Neural cell (in vitro differentiated cells): ENCODE measurements around the gene SDK1. TPM values are rescaled to one million over a fixed set of nuclear protein-coding genes. Genes with fewer than 3 reads are reported as not detected.

Source experiments
- H2AFZ ChIP-seq: fragments of 200-600, 300-800 bp; sonication (generic), shearing (Covaris generic); 2 replicates; pipeline ENCODE4 v1.6.0; 2014; ENCODE audit warnings: low read depth, mild to moderate bottlenecking, antibody characterized with exemption, low read length, moderate library complexity
- H3F3A ChIP-seq: fragments of 200-600 bp; shearing (Covaris generic); 2 replicates; pipeline ENCODE4 v1.6.1; 2016; ENCODE audit warnings: mild to moderate bottlenecking, moderate library complexity, mixed read lengths, antibody characterized with exemption, low read length; ENCODE audit not compliant: insufficient read depth, poor library complexity, severe bottlenecking
- H3K27ac ChIP-seq: fragments of 200-600, 300-800 bp; sonication (generic), shearing (Covaris generic); 2 replicates; pipeline ENCODE4 v1.5.1; 2014; ENCODE audit warnings: mild to moderate bottlenecking, low read length, moderate library complexity
- H3K27me3 ChIP-seq: fragments of 300-800, 200-600 bp; sonication (generic), shearing (Covaris generic); 2 replicates; pipeline ENCODE4 v1.6.0; 2014; ENCODE audit warnings: mild to moderate bottlenecking, low read depth, low read length, moderate library complexity; ENCODE audit not compliant: insufficient read depth
- H3K36me3 ChIP-seq: fragments of 300-800, 200-600 bp; sonication (generic), shearing (Covaris generic); 2 replicates; pipeline ENCODE4 v1.5.1; 2014; ENCODE audit warnings: mild to moderate bottlenecking, antibody characterized with exemption, low read length, moderate library complexity; ENCODE audit not compliant: insufficient read depth
- H3K4me2 ChIP-seq: fragments of 300-800, 200-600 bp; sonication (generic), shearing (Covaris generic); 2 replicates; pipeline ENCODE4 v1.6.0; 2014; ENCODE audit warnings: mild to moderate bottlenecking, low read length
- H3K4me3 ChIP-seq: fragments of 300-800, 200-600 bp; sonication (generic), shearing (Covaris generic); 2 replicates; pipeline ENCODE4 v1.5.1; 2014; ENCODE audit warnings: mild to moderate bottlenecking, low read length, moderate library complexity
- H3K79me2 ChIP-seq: fragments of 200-600 bp; shearing (Covaris generic); replicated peaks from 2 replicates; pipeline ENCODE4 v1.6.0; 2014; ENCODE audit warnings: mild to moderate bottlenecking, low read length, moderate library complexity; ENCODE audit not compliant: insufficient read depth
- H3K9ac ChIP-seq: fragments of 300-800, 200-600 bp; sonication (generic), shearing (Covaris generic); 2 replicates; pipeline ENCODE4 v1.6.1; 2016; ENCODE audit warnings: mild to moderate bottlenecking, low read length, mixed read lengths
- H3K9me2 ChIP-seq: fragments of 200-600 bp; shearing (Covaris generic); 2 replicates; pipeline ENCODE4 v1.6.1; 2016; ENCODE audit warnings: mild to moderate bottlenecking, low read length, mixed read lengths; ENCODE audit not compliant: insufficient read depth
- H3K9me3 ChIP-seq: fragments of 200-600, 300-800 bp; sonication (generic), shearing (Covaris generic); 2 replicates; pipeline ENCODE4 v1.6.1; 2016; ENCODE audit warnings: mild to moderate bottlenecking, mixed run types, low read length, moderate library complexity, mixed read lengths
- H4K20me1 ChIP-seq: fragments of 200-600 bp; shearing (Covaris generic); 2 replicates; pipeline ENCODE4 v1.6.1; 2016; ENCODE audit warnings: mild to moderate bottlenecking, mixed run types; ENCODE audit not compliant: insufficient read depth
- MXI1 ChIP-seq: fragments of 450-650 bp; conservative IDR thresholded peaks from 2 replicates; pipeline ENCODE4 v1.6.1; 2014; ENCODE audit warnings: antibody characterized with exemption, mild to moderate bottlenecking; ENCODE audit not compliant: poor library complexity, severe bottlenecking
- POLR2AphosphoS5 ChIP-seq: IDR thresholded peaks from 2 replicates; pipeline ENCODE4 v1.6.1; 2012
- RAD21 ChIP-seq: fragments of 450-650 bp; conservative IDR thresholded peaks from 2 replicates; pipeline ENCODE4 v1.6.1; 2014; ENCODE audit warnings: antibody characterized with exemption, mild to moderate bottlenecking, moderate library complexity
- REST ChIP-seq: IDR thresholded peaks from 2 replicates; pipeline ENCODE4 v1.6.1; 2012; ENCODE audit warnings: borderline replicate concordance
- TAF1 ChIP-seq: IDR thresholded peaks from 2 replicates; pipeline ENCODE4 v1.6.1; 2012; ENCODE audit warnings: low read depth
- polyA plus RNA-seq: library from polyadenylated mRNA; depleted of rRNA; stranded (reverse); fragments of >200 nt; gene quantifications from 2 replicates; pipeline ENCODE4 v1.2.3, GENCODE V29; 2014
- TF ChIP-seq, protein P1 (sequence below): fragments of 450-650 bp; IDR thresholded peaks from 2 replicates; pipeline ENCODE4 v1.5.1; 2014; ENCODE audit warnings: antibody characterized with exemption, mild to moderate bottlenecking, moderate library complexity; ENCODE audit not compliant: poor library complexity, severe bottlenecking

SDK1 gene
- polyA plus RNA-seq, 1 donor from 2014 or later: 2.7 TPM

GRCh38 chr7:3955751-3956696 lies 655.0 kb downstream of the SDK1 start:
- Histone ChIP-seq H3K9ac (no peak overlapping the region), H3K9me2 (no peaks in the 10 kb centered on the region), H3F3A (no peaks in the 10 kb centered on the region), H4K20me1 (no peaks in the 10 kb centered on the region), H3K27me3 (no peaks in the 10 kb centered on the region), H3K36me3 (no peaks in the 10 kb centered on the region), H3K79me2 (no peaks in the 10 kb centered on the region), H3K4me3 (no peak overlapping the region), H3K4me2 (no peak overlapping the region), H3K9me3 (no peaks in the 10 kb centered on the region), H3K27ac (no peak overlapping the region), H2AFZ (no peak overlapping the region)
- TF ChIP-seq MXI1: no peak
- TF ChIP-seq POLR2AphosphoS5: no peak
- TF ChIP-seq REST: no peak
- TF ChIP-seq, protein P1, sequence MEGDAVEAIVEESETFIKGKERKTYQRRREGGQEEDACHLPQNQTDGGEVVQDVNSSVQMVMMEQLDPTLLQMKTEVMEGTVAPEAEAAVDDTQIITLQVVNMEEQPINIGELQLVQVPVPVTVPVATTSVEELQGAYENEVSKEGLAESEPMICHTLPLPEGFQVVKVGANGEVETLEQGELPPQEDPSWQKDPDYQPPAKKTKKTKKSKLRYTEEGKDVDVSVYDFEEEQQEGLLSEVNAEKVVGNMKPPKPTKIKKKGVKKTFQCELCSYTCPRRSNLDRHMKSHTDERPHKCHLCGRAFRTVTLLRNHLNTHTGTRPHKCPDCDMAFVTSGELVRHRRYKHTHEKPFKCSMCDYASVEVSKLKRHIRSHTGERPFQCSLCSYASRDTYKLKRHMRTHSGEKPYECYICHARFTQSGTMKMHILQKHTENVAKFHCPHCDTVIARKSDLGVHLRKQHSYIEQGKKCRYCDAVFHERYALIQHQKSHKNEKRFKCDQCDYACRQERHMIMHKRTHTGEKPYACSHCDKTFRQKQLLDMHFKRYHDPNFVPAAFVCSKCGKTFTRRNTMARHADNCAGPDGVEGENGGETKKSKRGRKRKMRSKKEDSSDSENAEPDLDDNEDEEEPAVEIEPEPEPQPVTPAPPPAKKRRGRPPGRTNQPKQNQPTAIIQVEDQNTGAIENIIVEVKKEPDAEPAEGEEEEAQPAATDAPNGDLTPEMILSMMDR: no peak

- H3K79me2 ChIP-seq: no peaks in the 10 kb centered on the region
- H3K4me2 ChIP-seq: no peak overlapping the region
- no peak overlapping the region for H3K9ac ChIP-seq
- no peaks in the 10 kb centered on the region for H3K27me3 ChIP-seq
- no peaks in the 10 kb centered on the region for H3F3A ChIP-seq
- no peak for TF ChIP-seq REST
- TF ChIP-seq RAD21: no peak
- no peak for TF ChIP-seq POLR2AphosphoS5
- no peak for TF ChIP-seq MXI1
- no peak for TF ChIP-seq TAF1
- H3K27ac ChIP-seq: no peak overlapping the region
- no peak overlapping the region for H2AFZ ChIP-seq
- no peak overlapping the region for H3K4me3 ChIP-seq
- no peaks in the 10 kb centered on the region for H3K9me3 ChIP-seq
- H4K20me1 ChIP-seq: no peaks in the 10 kb centered on the region
- no peaks in the 10 kb centered on the region for H3K36me3 ChIP-seq
- no peaks in the 10 kb centered on the region for H3K9me2 ChIP-seq
Observed at GRCh38 chr7:3956949-3957348, 655.9 kb downstream of the SDK1 start.
